DOHH2 (cell line): ENCODE results near the gene TWIST1.

Experiments used
- H3F3A ChIP-seq: fragments of 200-600 bp; sonication (generic), shearing (Covaris generic); 2 replicates; pipeline ENCODE4 v1.6.0; 2016; ENCODE audit warnings: antibody characterized with exemption, mild to moderate bottlenecking; ENCODE audit not compliant: control insufficient read depth, insufficient read depth
- H3K27ac ChIP-seq: fragments of 200-600 bp; sonication (generic); 2 replicates; pipeline ENCODE4 v1.5.1; 2014; ENCODE audit warnings: low read depth, mild to moderate bottlenecking, low read length, moderate library complexity
- H3K27me3 ChIP-seq: fragments of 200-600 bp; sonication (generic); 2 replicates; pipeline ENCODE4 v1.6.1; 2014; ENCODE audit warnings: mild to moderate bottlenecking, low read length, mixed read lengths; ENCODE audit not compliant: control insufficient read depth
- H3K36me3 ChIP-seq: fragments of 200-600 bp; sonication (generic); 2 replicates; pipeline ENCODE4 v1.6.1; 2014; ENCODE audit warnings: mild to moderate bottlenecking, low read length, moderate library complexity, mixed read lengths; ENCODE audit not compliant: control insufficient read depth
- H3K4me1 ChIP-seq: fragments of 200-600 bp; sonication (generic); 2 replicates; pipeline ENCODE4 v1.6.1; 2014; ENCODE audit warnings: mild to moderate bottlenecking, low read length, mixed read lengths; ENCODE audit not compliant: control insufficient read depth
- H3K4me2 ChIP-seq: fragments of 200-600 bp; sonication (generic); 2 replicates; pipeline ENCODE4 v1.6.0; 2014; ENCODE audit warnings: mild to moderate bottlenecking, low read length, moderate library complexity
- H3K4me3 ChIP-seq: fragments of 200-600 bp; sonication (generic); 2 replicates; pipeline ENCODE4 v1.5.1; 2014; ENCODE audit warnings: mild to moderate bottlenecking, low read length, mixed read lengths
- H3K79me2 ChIP-seq: fragments of 200-600 bp; sonication (generic); 2 replicates; pipeline ENCODE4 v1.6.1; 2014; ENCODE audit warnings: mild to moderate bottlenecking, low read length, mixed read lengths; ENCODE audit not compliant: control insufficient read depth
- H3K9me2 ChIP-seq: fragments of 200-600 bp; sonication (generic); replicated peaks from 2 replicates; pipeline ENCODE4 v1.6.1; 2014; ENCODE audit warnings: mild to moderate bottlenecking, low read length, mixed read lengths; ENCODE audit not compliant: control insufficient read depth
- H3K9me3 ChIP-seq: fragments of 200-600 bp; sonication (generic); 2 replicates; pipeline ENCODE4 v1.6.1; 2014; ENCODE audit warnings: antibody characterized with exemption, low read length, mixed read lengths; ENCODE audit not compliant: control insufficient read depth, insufficient read depth
- H4K20me1 ChIP-seq: fragments of 200-600 bp; sonication (generic); 2 replicates; pipeline ENCODE4 v1.6.0; 2014; ENCODE audit warnings: low read depth, mild to moderate bottlenecking, antibody characterized with exemption, low read length, moderate library complexity; ENCODE audit not compliant: control insufficient read depth, insufficient read depth
- CTCF ChIP-seq: fragments of 200-600 bp; sonication (generic); IDR thresholded peaks from one replicate; pipeline ENCODE4 v1.5.1; 2014; ENCODE audit warnings: antibody characterized with exemption, mild to moderate bottlenecking, low read depth, low read length; ENCODE audit not compliant: poor library complexity, severe bottlenecking
- EZH2phosphoT487 ChIP-seq: fragments of 200-600 bp; sonication (generic); IDR thresholded peaks from 2 replicates; pipeline ENCODE4 v1.6.1; 2017; ENCODE audit warnings: borderline replicate concordance, mild to moderate bottlenecking, antibody characterized with exemption, low read length, moderate library complexity, mixed read lengths

TWIST1 gene

GRCh38 chr7:19102884-19103283 lies 14.6 kb downstream of the TWIST1 start:
- H3K36me3 ChIP-seq, result no peaks in the 10 kb centered on the region
- no peaks in the 10 kb centered on the region for H4K20me1 ChIP-seq

GRCh38 chr7:19101909-19102308 lies 15.5 kb downstream of the TWIST1 start:
- Histone ChIP-seq H3K36me3 (no peaks in the 10 kb centered on the region), H3K9me3 (no peaks in the 10 kb centered on the region), H3K79me2 (no peaks in the 10 kb centered on the region), H3K27me3 (peaks cover 5% of the 10 kb centered on the region), H3K9me2 (no peaks in the 10 kb centered on the region), H4K20me1 (no peaks in the 10 kb centered on the region), H3K4me2 (no peak overlapping the region), H3K4me3 (no peak overlapping the region), H3K27ac (no peak overlapping the region), H3K4me1 (no peaks in the 10 kb centered on the region), H3F3A (no peaks in the 10 kb centered on the region)
- TF ChIP-seq CTCF, result no peak
- no peak for TF ChIP-seq EZH2phosphoT487

More at GRCh38 chr7:19102884-19103283, 14.6 kb downstream of the TWIST1 start:
- Histone ChIP-seq H3F3A (no peaks in the 10 kb centered on the region), H3K4me2 (no peak overlapping the region), H3K27ac (no peak overlapping the region), H3K4me1 (no peaks in the 10 kb centered on the region), H3K9me2 (no peaks in the 10 kb centered on the region), H3K27me3 (peaks cover 5% of the 10 kb centered on the region), H3K79me2 (no peaks in the 10 kb centered on the region), H3K4me3 (no peak overlapping the region), H3K9me3 (no peaks in the 10 kb centered on the region)
- no peak for TF ChIP-seq CTCF
- no peak for TF ChIP-seq EZH2phosphoT487

GRCh38 chr7:19101472-19101871 lies 16.0 kb downstream of the TWIST1 start:
- H3K9me3 ChIP-seq, result no peaks in the 10 kb centered on the region
- no peak overlapping the region for H3K4me3 ChIP-seq
- TF ChIP-seq EZH2phosphoT487, result no peak
- no peak for TF ChIP-seq CTCF
- no peak overlapping the region for H3K27ac ChIP-seq
- no peaks in the 10 kb centered on the region for H3K9me2 ChIP-seq
- peaks cover 5% of the 10 kb centered on the region for H3K27me3 ChIP-seq
- no peaks in the 10 kb centered on the region for H3F3A ChIP-seq
- no peaks in the 10 kb centered on the region for H3K4me1 ChIP-seq
- H4K20me1 ChIP-seq, result no peaks in the 10 kb centered on the region
- no peaks in the 10 kb centered on the region for H3K79me2 ChIP-seq
- H3K36me3 ChIP-seq, result no peaks in the 10 kb centered on the region
- no peak overlapping the region for H3K4me2 ChIP-seq

- TF ChIP-seq EZH2phosphoT487, result no peak
- no peak for TF ChIP-seq CTCF
- no peaks in the 10 kb centered on the region for H3K9me2 ChIP-seq
- H3K27me3 ChIP-seq, result peaks cover 2% of the 10 kb centered on the region
- no peak overlapping the region for H3K27ac ChIP-seq
- H3K4me2 ChIP-seq, result no peak overlapping the region
- no peaks in the 10 kb centered on the region for H3K9me3 ChIP-seq
- H4K20me1 ChIP-seq, result no peaks in the 10 kb centered on the region
- H3K4me3 ChIP-seq, result no peak overlapping the region
- no peaks in the 10 kb centered on the region for H3K4me1 ChIP-seq
- H3K36me3 ChIP-seq, result no peaks in the 10 kb centered on the region
- no peaks in the 10 kb centered on the region for H3F3A ChIP-seq
- H3K79me2 ChIP-seq, result no peaks in the 10 kb centered on the region
Observed at GRCh38 chr7:19099924-19100323, 17.5 kb downstream of the TWIST1 start.
